ENCODE data around the gene PPP2R5C. TPM values are rescaled to one million over a fixed set of nuclear protein-coding genes. Genes with fewer than 3 reads are reported as not detected.

The PPP2R5C gene
- total and polyA plus RNA-seq, 2 donors (not counting 3 experiments of a cell fraction or from before 2014, with no cell fraction given), result 42.6 to 83.6 TPM

DNA sequence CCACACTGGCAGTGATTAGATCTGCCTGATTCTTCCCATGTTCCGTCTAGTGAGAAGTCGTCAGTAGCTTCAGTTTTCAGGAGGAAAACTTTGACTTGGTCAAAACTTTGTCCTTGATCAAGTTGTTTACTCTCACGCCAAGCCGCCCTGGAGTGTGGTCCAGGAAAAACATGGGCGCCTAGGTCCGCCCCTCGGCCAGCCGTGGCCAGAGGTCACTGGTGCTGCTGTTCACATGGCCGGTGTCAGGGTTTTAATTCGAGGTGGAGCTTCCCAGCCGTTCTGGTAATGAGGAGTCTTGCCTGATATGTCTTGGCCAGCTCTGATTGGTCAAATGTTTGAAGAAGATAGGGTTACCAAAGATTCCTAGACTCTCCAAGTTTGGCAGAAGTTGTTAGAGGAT is 71.5 kb downstream of the PPP2R5C start:
- DNase-seq (ENCODE audit: low read depth, low spot score) (no peak), FAIRE-seq (no peak)
- no peaks in the 10 kb centered on the region for H4K20me1 ChIP-seq (replicated peaks; ENCODE audit: control insufficient read depth, extremely low read depth, insufficient read depth, low read length)
- intact Hi-C loops (cut with micrococcal nuclease), result no loop called here
- H3K4me3 ChIP-seq (replicated peaks in 1 of 3; ENCODE audit: insufficient read depth in 1 of 3, low read depth in 1 of 3, low read length in 3 of 3), result no peak overlapping the region
- no peak overlapping the region for H2AFZ ChIP-seq (ENCODE audit: low read depth, low read length)
- H3K27me3 ChIP-seq (ENCODE audit: control insufficient read depth in 2 of 2, insufficient read depth in 2 of 2, low read length in 2 of 2), result no peaks in the 10 kb centered on the region
- peaks cover 41% of the 10 kb centered on the region for H3K79me2 ChIP-seq (ENCODE audit: control insufficient read depth, insufficient read depth, low read length)
- H3K9ac ChIP-seq (replicated peaks; ENCODE audit: extremely low read depth, insufficient read depth, low read length), result no peak overlapping the region
- peaks cover 6% of the 10 kb centered on the region for H3K4me1 ChIP-seq (ENCODE audit: control insufficient read depth, extremely low read depth, insufficient read depth, low read length)
- no peak overlapping the region for H3K4me2 ChIP-seq (ENCODE audit: insufficient read depth, low read length)
- no peaks in the 10 kb centered on the region for H3K9me3 ChIP-seq (replicated peaks; ENCODE audit: control insufficient read depth, insufficient read depth, low read length)
- dilution Hi-C loops (cut with MboI; ENCODE audit: extremely low pct_ligation_motif_present, low sequenced_read_pairs), result no loop called here
- CTCF ChIA-PET, result no interaction called here
- BruUV-seq (replicated peaks), result no TSS peak
- POLR2A ChIA-PET, result no interaction called here
- no peak for TF ChIP-seq FOS (IDR thresholded peaks at IDR 0.05; ENCODE audit: borderline replicate concordance, insufficient read depth, low read length)
- TF ChIP-seq, protein P1, sequence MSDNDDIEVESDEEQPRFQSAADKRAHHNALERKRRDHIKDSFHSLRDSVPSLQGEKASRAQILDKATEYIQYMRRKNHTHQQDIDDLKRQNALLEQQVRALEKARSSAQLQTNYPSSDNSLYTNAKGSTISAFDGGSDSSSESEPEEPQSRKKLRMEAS (IDR thresholded peaks at IDR 0.05; ENCODE audit: insufficient read depth, insufficient read length), result no peak
- no peak for TF ChIP-seq JUN (IDR thresholded peaks at IDR 0.05; ENCODE audit: borderline replicate concordance, insufficient read depth, insufficient read length, low read depth)
- no peak for TF ChIP-seq GATA2 (IDR thresholded peaks at IDR 0.05; ENCODE audit: insufficient read depth, insufficient read length, low read depth, low read length)
- no peak for TF ChIP-seq EZH2 (IDR thresholded peaks at IDR 0.05; ENCODE audit: borderline replicate concordance, low read depth, low read length, severe bottlenecking)
- no peak for TF ChIP-seq POLR2AphosphoS5 (IDR thresholded peaks at IDR 0.05; ENCODE audit: insufficient read depth, low read depth, low read length)
- TF ChIP-seq, protein P2, sequence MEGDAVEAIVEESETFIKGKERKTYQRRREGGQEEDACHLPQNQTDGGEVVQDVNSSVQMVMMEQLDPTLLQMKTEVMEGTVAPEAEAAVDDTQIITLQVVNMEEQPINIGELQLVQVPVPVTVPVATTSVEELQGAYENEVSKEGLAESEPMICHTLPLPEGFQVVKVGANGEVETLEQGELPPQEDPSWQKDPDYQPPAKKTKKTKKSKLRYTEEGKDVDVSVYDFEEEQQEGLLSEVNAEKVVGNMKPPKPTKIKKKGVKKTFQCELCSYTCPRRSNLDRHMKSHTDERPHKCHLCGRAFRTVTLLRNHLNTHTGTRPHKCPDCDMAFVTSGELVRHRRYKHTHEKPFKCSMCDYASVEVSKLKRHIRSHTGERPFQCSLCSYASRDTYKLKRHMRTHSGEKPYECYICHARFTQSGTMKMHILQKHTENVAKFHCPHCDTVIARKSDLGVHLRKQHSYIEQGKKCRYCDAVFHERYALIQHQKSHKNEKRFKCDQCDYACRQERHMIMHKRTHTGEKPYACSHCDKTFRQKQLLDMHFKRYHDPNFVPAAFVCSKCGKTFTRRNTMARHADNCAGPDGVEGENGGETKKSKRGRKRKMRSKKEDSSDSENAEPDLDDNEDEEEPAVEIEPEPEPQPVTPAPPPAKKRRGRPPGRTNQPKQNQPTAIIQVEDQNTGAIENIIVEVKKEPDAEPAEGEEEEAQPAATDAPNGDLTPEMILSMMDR (IDR thresholded peaks at IDR 0.05; ENCODE audit: extremely low read depth in 1 of 2, insufficient read depth in 1 of 2, low read depth in 1 of 2, low read length in 2 of 2), result no peak
- H3K27ac ChIP-seq (ENCODE audit: insufficient read depth, low read depth, low read length), result no peak overlapping the region
- H3K36me3 ChIP-seq (ENCODE audit: control insufficient read depth in 2 of 2, extremely low read depth in 1 of 2, insufficient read depth in 2 of 2, low read length in 2 of 2), result no peaks in the 10 kb centered on the region
- H3K9me1 ChIP-seq (replicated peaks; ENCODE audit: control insufficient read depth, extremely low read depth, insufficient read depth, low read length), result no peaks in the 10 kb centered on the region
